CD4-positive, alpha-beta T cell treated with Interleukin-6 at 100 ng/mL for 8 hours (primary cell): ENCODE data around the gene ARHGAP22.

Experiments
- DNase-seq: peaks from one replicate; pipeline ENCODE4 v3.0.0-alpha.2; 2020; ENCODE audit warnings: mixed read lengths, low spot score

The ARHGAP22 gene

GRCh38 chr10:48607356-48608278 is 2.7 kb upstream of the ARHGAP22 start:
- DNase-seq: no peak

- DNase-seq: no peak
These were observed 1.9 kb upstream of the ARHGAP22 start for GRCh38 chr10:48606530-48607355.

- no peak for DNase-seq
These were observed 1.1 kb upstream of the ARHGAP22 start for GRCh38 chr10:48605786-48606529.

- no peak for DNase-seq
These were observed 558 bp downstream of the ARHGAP22 start for GRCh38 chr10:48604039-48604990.

- DNase-seq: no peak
These were observed 1.3 kb downstream of the ARHGAP22 start for GRCh38 chr10:48603421-48604038.

GRCh38 chr10:48602401-48603135 is 2.3 kb downstream of the ARHGAP22 start:
- no peak for DNase-seq

- DNase-seq: no peak
These were observed 3.1 kb downstream of the ARHGAP22 start for GRCh38 chr10:48601789-48602188.

GRCh38 chr10:48600645-48601505 is 4.0 kb downstream of the ARHGAP22 start:
- DNase-seq: no peak

GRCh38 chr10:48599830-48600134 is 5.1 kb downstream of the ARHGAP22 start:
- DNase-seq: no peak

- DNase-seq: no peak
These were observed 5.7 kb downstream of the ARHGAP22 start for GRCh38 chr10:48598936-48599829.

- DNase-seq: no peak
These were observed 6.5 kb downstream of the ARHGAP22 start for GRCh38 chr10:48598243-48598935.

GRCh38 chr10:48595539-48595932 is 9.3 kb downstream of the ARHGAP22 start:
- DNase-seq: no peak

- DNase-seq: no peak
These were observed 9.9 kb downstream of the ARHGAP22 start for GRCh38 chr10:48594803-48595538.

GRCh38 chr10:48594371-48594770 is 10.5 kb downstream of the ARHGAP22 start:
- DNase-seq: no peak

GRCh38 chr10:48592346-48592745 is 12.5 kb downstream of the ARHGAP22 start:
- DNase-seq: no peak

- no peak for DNase-seq
These were observed 13.9 kb downstream of the ARHGAP22 start for GRCh38 chr10:48590945-48591344.

- DNase-seq: no peak
These were observed 15.6 kb downstream of the ARHGAP22 start for GRCh38 chr10:48589266-48589665.
